ENCODE data around the gene PHKG2. TPM values are rescaled to one million over a fixed set of nuclear protein-coding genes. Genes with fewer than 3 reads are reported as not detected.

The PHKG2 gene
- total RNA-seq, 2 donors from 2014 or later, result 25.6 to 26.4 TPM

GRCh38 chr16:30769379-30770089 lies 21.3 kb downstream of the PHKG2 start:
- Histone ChIP-seq H3K27me3 (replicated peaks; ENCODE audit: insufficient read depth) (no peaks in the 10 kb centered on the region), H3K4me1 (ENCODE audit: control insufficient read depth in 1 of 2, low read depth in 2 of 2) (peaks cover 0 to 2% of the 10 kb centered on the region in 2 donors), H3K4me3 (no peak overlapping the region), H3K36me3 (peaks cover 81% of the 10 kb centered on the region), H3K9me3 (no peaks in the 10 kb centered on the region), H3K27ac (no peak overlapping the region)
- TF ChIP-seq CTCF (IDR thresholded peaks at IDR 0.05), result no peak
- ATAC-seq (ENCODE audit: insufficient number of reproducible peaks, low FRiP score, low read depth), result no peak
- DNase-seq (ENCODE audit: low spot score), result no peak

GRCh38 chr16:30771726-30772125 lies 23.5 kb downstream of the PHKG2 start:
- no peak overlapping the region for H3K4me3 ChIP-seq
- no peak overlapping the region for H3K27ac ChIP-seq
- ATAC-seq (ENCODE audit: insufficient number of reproducible peaks, low FRiP score, low read depth) (no peak), DNase-seq (ENCODE audit: low spot score) (no peak)
- no peaks in the 10 kb centered on the region for H3K27me3 ChIP-seq (replicated peaks; ENCODE audit: insufficient read depth)
- H3K36me3 ChIP-seq, result peaks cover 59% of the 10 kb centered on the region
- peaks cover 7 to 17% of the 10 kb centered on the region in 2 donors for H3K4me1 ChIP-seq (ENCODE audit: control insufficient read depth in 1 of 2, low read depth in 2 of 2)
- no peak for TF ChIP-seq CTCF (IDR thresholded peaks at IDR 0.05)
- no peaks in the 10 kb centered on the region for H3K9me3 ChIP-seq

- no peaks in the 10 kb centered on the region for H3K9me3 ChIP-seq
- peaks cover 38% of the 10 kb centered on the region for H3K36me3 ChIP-seq
- ATAC-seq (ENCODE audit: insufficient number of reproducible peaks, low FRiP score, low read depth), result no peak
- no peaks in the 10 kb centered on the region for H3K27me3 ChIP-seq (replicated peaks; ENCODE audit: insufficient read depth)
- no peak for TF ChIP-seq CTCF (IDR thresholded peaks at IDR 0.05)
- H3K4me1 ChIP-seq (ENCODE audit: control insufficient read depth in 1 of 2, low read depth in 2 of 2), result peaks cover 7 to 21% of the 10 kb centered on the region in 2 donors
- no peak overlapping the region for H3K27ac ChIP-seq
- no peak for DNase-seq (ENCODE audit: low spot score)
- no peak overlapping the region for H3K4me3 ChIP-seq
Observed at GRCh38 chr16:30773826-30774225, 25.6 kb downstream of the PHKG2 start.

GRCh38 chr16:30774367-30775130 lies 26.3 kb downstream of the PHKG2 start:
- Histone ChIP-seq H3K4me1 (ENCODE audit: control insufficient read depth in 1 of 2, low read depth in 2 of 2) (peaks cover 7 to 21% of the 10 kb centered on the region in 2 donors), H3K9me3 (no peaks in the 10 kb centered on the region), H3K27ac (peak overlapping the region; percentile 60 to 76), H3K36me3 (peaks cover 31% of the 10 kb centered on the region), H3K4me3 (peak overlapping the region; percentile 90), H3K27me3 (replicated peaks; ENCODE audit: insufficient read depth) (no peaks in the 10 kb centered on the region)
- no peak for TF ChIP-seq CTCF (IDR thresholded peaks at IDR 0.05)
- DNase-seq (ENCODE audit: low spot score), result no peak
- no peak for ATAC-seq (ENCODE audit: insufficient number of reproducible peaks, low FRiP score, low read depth)

GRCh38 chr16:30775131-30775391 lies 26.8 kb downstream of the PHKG2 start:
- no peaks in the 10 kb centered on the region for H3K9me3 ChIP-seq
- TF ChIP-seq CTCF (IDR thresholded peaks at IDR 0.05), result no peak
- H3K27ac ChIP-seq, result peak overlapping the region; percentile 60 to 76
- peaks cover 7 to 21% of the 10 kb centered on the region in 2 donors for H3K4me1 ChIP-seq (ENCODE audit: control insufficient read depth in 1 of 2, low read depth in 2 of 2)
- DNase-seq (ENCODE audit: low spot score) (no peak), ATAC-seq (ENCODE audit: insufficient number of reproducible peaks, low FRiP score, low read depth) (no peak)
- H3K36me3 ChIP-seq, result peaks cover 29% of the 10 kb centered on the region
- H3K27me3 ChIP-seq (replicated peaks; ENCODE audit: insufficient read depth), result no peaks in the 10 kb centered on the region
- H3K4me3 ChIP-seq, result peak overlapping the region; percentile 90

All from thoracic aorta (tissue), 2 donors.